HG02610 (cell line): ENCODE measurements around the gene IGLL1.
"Not testable (repeated sequence)": the region's sequence is repeated elsewhere in the genome, so short reads cannot be mapped to it uniquely, and the experiment has no call there.

Source experiments
- ATAC-seq: cut with Tn5 transposase; IDR thresholded peaks from one replicate; pipeline ENCODE4 v1.9.1; 2021; ENCODE audit warnings: mild to moderate bottlenecking, moderate library complexity; ENCODE audit not compliant: unreplicated experiment

Gene IGLL1

GRCh38 chr22:23542933-23543332 is 37.2 kb downstream of the IGLL1 start:
- ATAC-seq: no peak

GRCh38 chr22:23542391-23542790 is 37.7 kb downstream of the IGLL1 start:
- not testable (repeated sequence) for ATAC-seq

- not testable (repeated sequence) for ATAC-seq
Measured at GRCh38 chr22:23541849-23542281, 38.2 kb downstream of the IGLL1 start.

- ATAC-seq: not testable (repeated sequence)
Measured at GRCh38 chr22:23540837-23541236, 39.3 kb downstream of the IGLL1 start.

- ATAC-seq: not testable (repeated sequence)
Measured at GRCh38 chr22:23539839-23540198, 40.3 kb downstream of the IGLL1 start.

GRCh38 chr22:23539135-23539838 is 40.8 kb downstream of the IGLL1 start:
- ATAC-seq: peak; percentile 66

- not testable (repeated sequence) for ATAC-seq
Measured at GRCh38 chr22:23538696-23539030, 41.4 kb downstream of the IGLL1 start.

- not testable (repeated sequence) for ATAC-seq
Measured at GRCh38 chr22:23537830-23538695, 42.0 kb downstream of the IGLL1 start.

- ATAC-seq: no peak
Measured at GRCh38 chr22:23537416-23537815, 42.7 kb downstream of the IGLL1 start.

- ATAC-seq: no peak
Measured at GRCh38 chr22:23536821-23537345, 43.2 kb downstream of the IGLL1 start.

- ATAC-seq: not testable (repeated sequence)
Measured at GRCh38 chr22:23535790-23536661, 44.1 kb downstream of the IGLL1 start.

- ATAC-seq: no peak
Measured at GRCh38 chr22:23534851-23535717, 45.0 kb downstream of the IGLL1 start.

- no peak for ATAC-seq
Measured at GRCh38 chr22:23534201-23534850, 45.8 kb downstream of the IGLL1 start.

- no peak for ATAC-seq
Measured at GRCh38 chr22:23533771-23534191, 46.3 kb downstream of the IGLL1 start.

GRCh38 chr22:23533328-23533762 is 46.7 kb downstream of the IGLL1 start:
- ATAC-seq: no peak

GRCh38 chr22:23532731-23533130 is 47.4 kb downstream of the IGLL1 start:
- no peak for ATAC-seq

GRCh38 chr22:23531966-23532705 is 48.0 kb downstream of the IGLL1 start:
- no peak for ATAC-seq

- ATAC-seq: no peak
Measured at GRCh38 chr22:23531283-23531956, 48.7 kb downstream of the IGLL1 start.
